Endothelial cell of umbilical vein (primary cell): ENCODE results near the gene ARID2. TPM values are rescaled to one million over a fixed set of nuclear protein-coding genes. Genes with fewer than 3 reads are reported as not detected.

Experiments
- BruUV-seq: library from RNA; stranded (reverse); fragments of 400-500 nt; replicated peaks from 2 replicates; lab custom pipeline; 2021; lab: Mats Ljungman, UMichigan
- CTCF ChIA-PET: fragments of 300-600, 350-600 bp; sonication (Branson Sonifier 250); formaldehyde crosslinking; loops from one replicate; lab custom pipeline; 2021; ENCODE audit warnings: antibody characterized with exemption, inconsistent platforms; lab: Charles Lee
- POLR2A ChIA-PET: fragments of 300-600, 350-600 bp; sonication (Branson Sonifier 250); formaldehyde crosslinking; loops from one replicate; lab custom pipeline; 2021; ENCODE audit warnings: antibody characterized with exemption, inconsistent platforms; lab: Charles Lee
- DNase-seq: peaks from one replicate; pipeline ENCODE4 v3.0.0-alpha.2; 2011; ENCODE audit warnings: low read depth, low spot score
- FAIRE-seq: peaks from 2 replicates; lab custom pipeline; 2011; peaks lifted over from hg19 to GRCh38; lab: Jason Lieb, UNC
- H2AFZ ChIP-seq: 2 replicates; pipeline ENCODE4 v1.6.0; 2012; ENCODE audit warnings: low read depth, low read length, control low read depth, inconsistent platforms
- H3K27ac ChIP-seq: 2 replicates; pipeline ENCODE4 v1.5.1; 2011; ENCODE audit warnings: low read depth, mild to moderate bottlenecking, control low read depth, low read length, moderate library complexity; ENCODE audit not compliant: insufficient read depth
- H3K27me3 ChIP-seq, 2 experiments: 2 replicates each; pipeline versions ENCODE4 v1.6.0 to v1.6.1; 2011; ENCODE audit warnings: low read length in 2 of 2, mixed read lengths in 1 of 2; ENCODE audit not compliant: control insufficient read depth in 2 of 2, insufficient read depth in 2 of 2
- H3K36me3 ChIP-seq, 2 experiments: 2 replicates in 1 of 2; 3 replicates in 1 of 2; pipeline ENCODE4 v1.5.1; 2011; ENCODE audit warnings: low read length in 2 of 2, mild to moderate bottlenecking in 1 of 2, moderate library complexity in 1 of 2; ENCODE audit not compliant: control insufficient read depth in 2 of 2, insufficient read depth in 2 of 2; ENCODE audit errors: extremely low read depth in 1 of 2
- H3K4me1 ChIP-seq: 3 replicates; pipeline ENCODE4 v1.5.1; 2011; ENCODE audit warnings: mild to moderate bottlenecking, low read length; ENCODE audit not compliant: control insufficient read depth, insufficient read depth; ENCODE audit errors: extremely low read depth
- H3K4me2 ChIP-seq: 2 replicates; pipeline ENCODE4 v1.6.1; 2011; ENCODE audit warnings: low read length, control low read depth, mixed read lengths; ENCODE audit not compliant: insufficient read depth
- H3K4me3 ChIP-seq, 3 experiments: fragments of 200-600 bp in 1 of 3; sonication (generic), shearing (Covaris generic) in 1 of 3; replicated peaks in 1 of 3; 2 replicates each; pipeline ENCODE4 v1.5.1; 2011 to 2016; ENCODE audit warnings: control low read depth in 3 of 3, low read length in 3 of 3, mild to moderate bottlenecking in 2 of 3, inconsistent platforms in 1 of 3, low read depth in 1 of 3, moderate library complexity in 1 of 3; ENCODE audit not compliant: insufficient read depth in 1 of 3
- H3K79me2 ChIP-seq: 2 replicates; pipeline ENCODE4 v1.6.0; 2012; ENCODE audit warnings: low read length, inconsistent platforms; ENCODE audit not compliant: control insufficient read depth, insufficient read depth
- H3K9ac ChIP-seq: replicated peaks from 2 replicates; pipeline ENCODE3; 2011; ENCODE audit warnings: low read length, control low read depth; ENCODE audit not compliant: insufficient read depth; ENCODE audit errors: extremely low read depth
- H3K9me1 ChIP-seq: replicated peaks from 3 replicates; pipeline ENCODE4 v1.6.0; 2011; ENCODE audit warnings: mild to moderate bottlenecking, low read length; ENCODE audit not compliant: control insufficient read depth, insufficient read depth; ENCODE audit errors: extremely low read depth
- H3K9me3 ChIP-seq: replicated peaks from 2 replicates; pipeline ENCODE4 v1.5.1; 2012; ENCODE audit warnings: low read length, inconsistent platforms; ENCODE audit not compliant: control insufficient read depth, insufficient read depth
- H4K20me1 ChIP-seq: replicated peaks from 2 replicates; pipeline ENCODE3; 2011; ENCODE audit warnings: mild to moderate bottlenecking, low read length; ENCODE audit not compliant: control insufficient read depth, insufficient read depth; ENCODE audit errors: extremely low read depth
- CTCF ChIP-seq, 2 donors: IDR thresholded peaks; 1 replicate in 1 of 2; 2 replicates in 1 of 2; pipeline ENCODE4 v1.5.1; 2011; ENCODE audit warnings: low read length in 2 of 2, mild to moderate bottlenecking in 2 of 2, moderate library complexity in 2 of 2, control low read depth in 1 of 2, inconsistent platforms in 1 of 2, low read depth in 1 of 2; ENCODE audit not compliant: insufficient read depth in 1 of 2; ENCODE audit errors: extremely low read depth in 1 of 2
- EZH2 ChIP-seq: IDR thresholded peaks from 2 replicates; pipeline ENCODE4 v1.6.1; 2012; ENCODE audit warnings: borderline replicate concordance, low read depth, mild to moderate bottlenecking, moderate library complexity, low read length, inconsistent platforms; ENCODE audit not compliant: severe bottlenecking
- FOS ChIP-seq: IDR thresholded peaks from 2 replicates; pipeline ENCODE4 v1.6.1; 2011; ENCODE audit warnings: mild to moderate bottlenecking, low read length, moderate library complexity, borderline replicate concordance; ENCODE audit not compliant: insufficient read depth
- GATA2 ChIP-seq: IDR thresholded peaks from 2 replicates; pipeline ENCODE4 v1.7.0; 2011; ENCODE audit warnings: low read depth, mild to moderate bottlenecking, moderate library complexity, mixed read lengths, low read length; ENCODE audit not compliant: insufficient read length, insufficient read depth
- JUN ChIP-seq: IDR thresholded peaks from 2 replicates; pipeline ENCODE4 v1.6.1; 2011; ENCODE audit warnings: borderline replicate concordance, low read depth; ENCODE audit not compliant: insufficient read length, insufficient read depth
- MAX ChIP-seq: IDR thresholded peaks from 2 replicates; pipeline ENCODE4 v1.6.1; 2011; ENCODE audit not compliant: insufficient read depth, insufficient read length
- MYC ChIP-seq: IDR thresholded peaks from one replicate; pipeline ENCODE4 v1.6.1; 2011; ENCODE audit warnings: mild to moderate bottlenecking, low read depth, low read length
- POLR2A ChIP-seq: IDR thresholded peaks from 2 replicates; pipeline ENCODE4 v1.6.1; 2012; ENCODE audit warnings: low read depth, mild to moderate bottlenecking, control low read depth, low read length
- POLR2AphosphoS5 ChIP-seq: IDR thresholded peaks from 2 replicates; pipeline ENCODE4 v1.6.1; 2012; ENCODE audit warnings: low read depth, mild to moderate bottlenecking, control low read depth, low read length, moderate library complexity; ENCODE audit not compliant: insufficient read depth
- dilution Hi-C: fragments of 300-500 bp; cut with MboI; formaldehyde crosslinking; loops from one replicate; pipeline ENCODE4 v1.15.0; 2019; ENCODE audit warnings: low sequenced_read_pairs; ENCODE audit not compliant: extremely low pct_ligation_motif_present
- intact Hi-C: fragments of 100-400 bp; cut with micrococcal nuclease; formaldehyde crosslinking; loops from one replicate; pipeline ENCODE4 v1.10.0; 2022
- polyA plus RNA-seq, 4 experiments: library from polyadenylated mRNA; depleted of rRNA in 3 of 4; stranded (reverse) in 3 of 4; unstranded in 1 of 4; fragments of >200 nt; gene quantifications; 2 replicates each; pipeline versions ENCODE4 v1.2.1 to v1.2.3, GENCODE V29; 2011 to 2012; ENCODE audit warnings: missing spikeins in 1 of 4
- total RNA-seq: library from RNA; stranded (reverse); gene quantifications from 2 replicates; pipeline ENCODE4 v1.2.3, GENCODE V29; 2021

ARID2 gene
- total and polyA plus RNA-seq, 2 donors (not counting 3 experiments of a cell fraction or from before 2014, with no cell fraction given), result 10.8 to 26.7 TPM

GRCh38 chr12:45730084-45730347, 510 bp downstream of the ARID2 start:
- H3K9me1 ChIP-seq, result no peaks in the 10 kb centered on the region
- peak overlapping the region; percentile 39 for H2AFZ ChIP-seq
- no peak for DNase-seq
- H3K9ac ChIP-seq, result peak overlapping the region; percentile 96
- dilution Hi-C loops, result no loop called here
- no peaks in the 10 kb centered on the region for H3K9me3 ChIP-seq
- no TSS peak for BruUV-seq
- intact Hi-C loops, result no loop called here
- H3K79me2 ChIP-seq, result peaks cover 62% of the 10 kb centered on the region
- peaks cover 29% of the 10 kb centered on the region for H3K4me1 ChIP-seq
- ChIA-PET POLR2A (no interaction called here), CTCF (interaction anchor here (0.8 to 11.2 kb wide), 4 partner anchors 13 to 514 kb away, joined by 3 to 337 read pairs (median 4); partner anchors contain the start of gene ANO6)
- peak overlapping the region; percentile 71 to 95 (median 85) for H3K4me3 ChIP-seq
- no peaks in the 10 kb centered on the region for H4K20me1 ChIP-seq
- TF ChIP-seq GATA2 (no peak), FOS (no peak), JUN (no peak), EZH2 (no peak), POLR2AphosphoS5 (no peak), MYC (no peak), CTCF (IDR thresholded peaks at IDR 0.05; ENCODE audit: extremely low read depth in 1 of 2, insufficient read depth in 1 of 2, low read depth in 1 of 2, low read length in 2 of 2) (no peak), POLR2A (no peak), MAX (no peak)
- H3K4me2 ChIP-seq, result peak overlapping the region; percentile 12
- peak overlapping the region; percentile 89 for H3K27ac ChIP-seq
- FAIRE-seq, result no peak
- H3K27me3 ChIP-seq, result no peaks in the 10 kb centered on the region
- H3K36me3 ChIP-seq, result no peaks in the 10 kb centered on the region
